ENCODE data around the gene COX7B2. TPM values are rescaled to one million over a fixed set of nuclear protein-coding genes. Genes with fewer than 3 reads are reported as not detected.

The COX7B2 gene
- total RNA-seq, 1 experiment from 2014 or later, result not detected

DNA sequence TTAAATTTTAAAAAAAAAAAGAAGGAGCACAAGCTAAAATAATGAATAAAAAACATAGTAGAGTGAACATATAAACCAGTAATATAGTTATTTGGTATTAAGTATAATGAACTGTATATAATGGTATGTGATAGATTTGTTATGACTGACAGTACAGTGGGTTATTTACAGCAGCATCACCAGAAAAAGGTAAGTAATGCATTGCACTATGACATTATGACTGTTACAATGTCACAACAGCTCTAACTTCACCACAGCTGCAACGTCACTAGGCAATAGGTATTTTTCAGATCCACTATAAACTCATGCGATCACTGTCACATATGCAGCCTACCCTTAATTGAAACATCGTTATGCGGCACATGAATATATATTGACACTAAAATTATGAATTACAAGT, 72.5 kb downstream of the COX7B2 start:
- H3K9me3 ChIP-seq (ENCODE audit: control insufficient read depth in 1 of 2, insufficient read depth in 1 of 2, low read depth in 1 of 2, low read length in 2 of 2), result peaks cover 0 to 3% of the 10 kb centered on the region in 2 experiments; a peak in 1 of 4 replicates
- CTCF ChIA-PET, result no interaction called here
- BruUV-seq (replicated peaks), result no TSS peak
- no peak overlapping the region for H3K4me2 ChIP-seq (ENCODE audit: low read length)
- H3K4me1 ChIP-seq (ENCODE audit: control insufficient read depth in 1 of 2, insufficient read depth in 2 of 2, low read length in 2 of 2), result no peaks in the 10 kb centered on the region
- H3K27me3 ChIP-seq (ENCODE audit: insufficient read depth, low read length), result no peaks in the 10 kb centered on the region
- no peak overlapping the region for H3K4me3 ChIP-seq (replicated peaks in 1 of 2; ENCODE audit: low read depth in 1 of 2, low read length in 2 of 2)
- no peak for DNase-seq (ENCODE audit: low read depth, low spot score)
- H3K9ac ChIP-seq (ENCODE audit: low read length), result no peak overlapping the region
- RAD21 ChIA-PET (ENCODE audit: low non-redundant PET in 1 of 2, low total read pairs in 2 of 2, uncharacterized antibody in 2 of 2, unreplicated experiment in 2 of 2), result no interaction called here
- H4K20me1 ChIP-seq (ENCODE audit: insufficient read depth), result no peaks in the 10 kb centered on the region
- H2AFZ ChIP-seq (ENCODE audit: low read depth, low read length, poor library complexity, severe bottlenecking), result no peak overlapping the region
- H3K79me2 ChIP-seq (ENCODE audit: insufficient read depth, low read length), result no peaks in the 10 kb centered on the region
- H3K9me2 ChIP-seq (ENCODE audit: insufficient read depth), result no peaks in the 10 kb centered on the region
- POLR2A ChIA-PET, result no interaction called here
- no peaks in the 10 kb centered on the region for H3K36me3 ChIP-seq (ENCODE audit: control insufficient read depth in 1 of 2, insufficient read depth in 2 of 2, low read length in 2 of 2)
- no peak overlapping the region for H3K27ac ChIP-seq (ENCODE audit: low read depth, low read length)
- TF ChIP-seq SIN3A (IDR thresholded peaks at IDR 0.05; ENCODE audit: low read depth), result no peak
- TF ChIP-seq JUND (IDR thresholded peaks at IDR 0.05), result no peak
- no peak for TF ChIP-seq SP1 (IDR thresholded peaks at IDR 0.05; ENCODE audit: low read depth)
- TF ChIP-seq, protein P1, sequence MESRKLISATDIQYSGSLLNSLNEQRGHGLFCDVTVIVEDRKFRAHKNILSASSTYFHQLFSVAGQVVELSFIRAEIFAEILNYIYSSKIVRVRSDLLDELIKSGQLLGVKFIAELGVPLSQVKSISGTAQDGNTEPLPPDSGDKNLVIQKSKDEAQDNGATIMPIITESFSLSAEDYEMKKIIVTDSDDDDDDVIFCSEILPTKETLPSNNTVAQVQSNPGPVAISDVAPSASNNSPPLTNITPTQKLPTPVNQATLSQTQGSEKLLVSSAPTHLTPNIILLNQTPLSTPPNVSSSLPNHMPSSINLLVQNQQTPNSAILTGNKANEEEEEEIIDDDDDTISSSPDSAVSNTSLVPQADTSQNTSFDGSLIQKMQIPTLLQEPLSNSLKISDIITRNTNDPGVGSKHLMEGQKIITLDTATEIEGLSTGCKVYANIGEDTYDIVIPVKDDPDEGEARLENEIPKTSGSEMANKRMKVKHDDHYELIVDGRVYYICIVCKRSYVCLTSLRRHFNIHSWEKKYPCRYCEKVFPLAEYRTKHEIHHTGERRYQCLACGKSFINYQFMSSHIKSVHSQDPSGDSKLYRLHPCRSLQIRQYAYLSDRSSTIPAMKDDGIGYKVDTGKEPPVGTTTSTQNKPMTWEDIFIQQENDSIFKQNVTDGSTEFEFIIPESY (IDR thresholded peaks at IDR 0.05; ENCODE audit: extremely low read depth, insufficient replicate concordance, low read length), result no peak
- TF ChIP-seq CEBPB (IDR thresholded peaks at IDR 0.05; ENCODE audit: low read depth), result no peak
- no peak for TF ChIP-seq POLR2A (IDR thresholded peaks at IDR 0.05; ENCODE audit: borderline replicate concordance, extremely low read depth, insufficient read depth, insufficient read length)
- no peak for TF ChIP-seq FOSL1 (IDR thresholded peaks at IDR 0.05; ENCODE audit: low read depth)
- TF ChIP-seq SRF (IDR thresholded peaks at IDR 0.05; ENCODE audit: low read depth), result no peak
- TF ChIP-seq RAD21 (IDR thresholded peaks at IDR 0.05; ENCODE audit: low read depth), result no peak
- TF ChIP-seq YY1 (IDR thresholded peaks at IDR 0.05; ENCODE audit: extremely low read depth, insufficient replicate concordance, low read depth, low read length), result no peak
- no peak for TF ChIP-seq ZFX (IDR thresholded peaks at IDR 0.05)
- TF ChIP-seq EZH2 (IDR thresholded peaks at IDR 0.05), result no peak
- TF ChIP-seq, protein P2, sequence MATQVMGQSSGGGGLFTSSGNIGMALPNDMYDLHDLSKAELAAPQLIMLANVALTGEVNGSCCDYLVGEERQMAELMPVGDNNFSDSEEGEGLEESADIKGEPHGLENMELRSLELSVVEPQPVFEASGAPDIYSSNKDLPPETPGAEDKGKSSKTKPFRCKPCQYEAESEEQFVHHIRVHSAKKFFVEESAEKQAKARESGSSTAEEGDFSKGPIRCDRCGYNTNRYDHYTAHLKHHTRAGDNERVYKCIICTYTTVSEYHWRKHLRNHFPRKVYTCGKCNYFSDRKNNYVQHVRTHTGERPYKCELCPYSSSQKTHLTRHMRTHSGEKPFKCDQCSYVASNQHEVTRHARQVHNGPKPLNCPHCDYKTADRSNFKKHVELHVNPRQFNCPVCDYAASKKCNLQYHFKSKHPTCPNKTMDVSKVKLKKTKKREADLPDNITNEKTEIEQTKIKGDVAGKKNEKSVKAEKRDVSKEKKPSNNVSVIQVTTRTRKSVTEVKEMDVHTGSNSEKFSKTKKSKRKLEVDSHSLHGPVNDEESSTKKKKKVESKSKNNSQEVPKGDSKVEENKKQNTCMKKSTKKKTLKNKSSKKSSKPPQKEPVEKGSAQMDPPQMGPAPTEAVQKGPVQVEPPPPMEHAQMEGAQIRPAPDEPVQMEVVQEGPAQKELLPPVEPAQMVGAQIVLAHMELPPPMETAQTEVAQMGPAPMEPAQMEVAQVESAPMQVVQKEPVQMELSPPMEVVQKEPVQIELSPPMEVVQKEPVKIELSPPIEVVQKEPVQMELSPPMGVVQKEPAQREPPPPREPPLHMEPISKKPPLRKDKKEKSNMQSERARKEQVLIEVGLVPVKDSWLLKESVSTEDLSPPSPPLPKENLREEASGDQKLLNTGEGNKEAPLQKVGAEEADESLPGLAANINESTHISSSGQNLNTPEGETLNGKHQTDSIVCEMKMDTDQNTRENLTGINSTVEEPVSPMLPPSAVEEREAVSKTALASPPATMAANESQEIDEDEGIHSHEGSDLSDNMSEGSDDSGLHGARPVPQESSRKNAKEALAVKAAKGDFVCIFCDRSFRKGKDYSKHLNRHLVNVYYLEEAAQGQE (IDR thresholded peaks at IDR 0.05; ENCODE audit: low read depth), result no peak
- TF ChIP-seq, protein P3, sequence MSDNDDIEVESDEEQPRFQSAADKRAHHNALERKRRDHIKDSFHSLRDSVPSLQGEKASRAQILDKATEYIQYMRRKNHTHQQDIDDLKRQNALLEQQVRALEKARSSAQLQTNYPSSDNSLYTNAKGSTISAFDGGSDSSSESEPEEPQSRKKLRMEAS (IDR thresholded peaks at IDR 0.05), result no peak
- no peak for TF ChIP-seq POLR2AphosphoS5 (IDR thresholded peaks at IDR 0.05; ENCODE audit: low read depth, low read length)
- TF ChIP-seq ELF1 (IDR thresholded peaks at IDR 0.05; ENCODE audit: borderline replicate concordance, low read depth), result no peak
- TF ChIP-seq TCF7L2 (IDR thresholded peaks at IDR 0.05; ENCODE audit: borderline replicate concordance, extremely low read depth, insufficient read depth, insufficient read length), result no peak
- TF ChIP-seq, protein P4, sequence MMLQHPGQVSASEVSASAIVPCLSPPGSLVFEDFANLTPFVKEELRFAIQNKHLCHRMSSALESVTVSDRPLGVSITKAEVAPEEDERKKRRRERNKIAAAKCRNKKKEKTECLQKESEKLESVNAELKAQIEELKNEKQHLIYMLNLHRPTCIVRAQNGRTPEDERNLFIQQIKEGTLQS (IDR thresholded peaks at IDR 0.05), result no peak
- ATAC-seq, result no peak
- intact Hi-C loops (cut with micrococcal nuclease), result loop anchor here (10.0 kb wide), 1 partner anchor 58 kb away; no protein-coding TSS in a partner anchor

All from HCT116 (cell line).